Adrenal gland (tissue), 5 donors: ENCODE data around the gene MORN5.

Source experiments
- CTCF ChIP-seq, 6 experiments: fragments of 450-650 bp in 4 of 6; fragments of 200-600 bp in 2 of 6; sonication (generic) in 1 of 6; IDR thresholded peaks; 1 replicate in 5 of 6; 2 replicates in 1 of 6; pipeline versions ENCODE4 v1.5.1 to v1.8.0; 2016 to 2021; ENCODE audit warnings: antibody characterized with exemption in 6 of 6, mild to moderate bottlenecking in 2 of 6, moderate library complexity in 1 of 6
- POLR2A ChIP-seq, 2 donors: fragments of 450-650 bp; IDR thresholded peaks; one replicate each; pipeline ENCODE4 v1.6.1; 2017; ENCODE audit warnings: antibody characterized with exemption in 2 of 2, mild to moderate bottlenecking in 2 of 2, moderate library complexity in 1 of 2
- donor health status: DM: no; HTN: no; CAD: no.

- TF ChIP-seq CTCF (IDR thresholded peaks at IDR 0.05) (no peak), POLR2A (IDR thresholded peaks at IDR 0.05) (no peak)
Observed at GRCh38 chr9:122113574-122113973, 46.1 kb upstream of the MORN5 start.
